ENCODE measurements around the gene ZNF789. TPM values are rescaled to one million over a fixed set of nuclear protein-coding genes. Genes with fewer than 3 reads are reported as not detected.
A peak's percentile ranks its signal among the peaks of the same experiment; 100 is the strongest.
"Not testable (repeated sequence)": the region's sequence is repeated elsewhere in the genome, so short reads cannot be mapped to it uniquely, and the experiment has no call there.

ZNF789 gene
- total RNA-seq, 1 donor, result 11.7 TPM

DNA sequence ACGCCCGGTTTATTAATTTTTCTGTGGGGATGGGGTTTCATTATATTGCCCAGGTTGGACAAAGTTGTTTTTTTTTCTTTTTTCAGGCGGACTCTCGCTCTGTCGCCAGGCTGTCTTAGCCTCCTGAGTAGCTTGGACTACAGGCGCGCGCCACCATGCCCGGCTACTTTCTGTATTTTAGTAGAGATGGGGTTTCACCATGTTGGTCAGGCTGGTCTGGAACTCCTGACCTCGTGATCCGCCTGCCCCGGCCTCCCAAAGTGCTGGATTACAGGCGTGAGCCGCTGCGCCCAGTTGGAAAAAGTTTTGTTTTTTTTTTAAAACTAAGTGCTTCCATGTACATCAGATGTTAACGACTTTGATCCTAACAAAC, 27.9 kb downstream of the ZNF789 start:
- no peak for DNase-seq (ENCODE audit: low read depth)
- H3K4me3 ChIP-seq (ENCODE audit: low read depth, low read length), result peak overlapping the region; percentile 90
- TF ChIP-seq, protein P1, sequence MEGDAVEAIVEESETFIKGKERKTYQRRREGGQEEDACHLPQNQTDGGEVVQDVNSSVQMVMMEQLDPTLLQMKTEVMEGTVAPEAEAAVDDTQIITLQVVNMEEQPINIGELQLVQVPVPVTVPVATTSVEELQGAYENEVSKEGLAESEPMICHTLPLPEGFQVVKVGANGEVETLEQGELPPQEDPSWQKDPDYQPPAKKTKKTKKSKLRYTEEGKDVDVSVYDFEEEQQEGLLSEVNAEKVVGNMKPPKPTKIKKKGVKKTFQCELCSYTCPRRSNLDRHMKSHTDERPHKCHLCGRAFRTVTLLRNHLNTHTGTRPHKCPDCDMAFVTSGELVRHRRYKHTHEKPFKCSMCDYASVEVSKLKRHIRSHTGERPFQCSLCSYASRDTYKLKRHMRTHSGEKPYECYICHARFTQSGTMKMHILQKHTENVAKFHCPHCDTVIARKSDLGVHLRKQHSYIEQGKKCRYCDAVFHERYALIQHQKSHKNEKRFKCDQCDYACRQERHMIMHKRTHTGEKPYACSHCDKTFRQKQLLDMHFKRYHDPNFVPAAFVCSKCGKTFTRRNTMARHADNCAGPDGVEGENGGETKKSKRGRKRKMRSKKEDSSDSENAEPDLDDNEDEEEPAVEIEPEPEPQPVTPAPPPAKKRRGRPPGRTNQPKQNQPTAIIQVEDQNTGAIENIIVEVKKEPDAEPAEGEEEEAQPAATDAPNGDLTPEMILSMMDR (IDR thresholded peaks at IDR 0.05; ENCODE audit: insufficient read depth, low read depth, low read length), result no peak

- H3K4me3 ChIP-seq (ENCODE audit: low read depth, low read length); DNase-seq (ENCODE audit: low read depth): not testable (repeated sequence)
Observed at GRCh38 chr7:99501236-99501635, 28.5 kb downstream of the ZNF789 start.

DNA sequence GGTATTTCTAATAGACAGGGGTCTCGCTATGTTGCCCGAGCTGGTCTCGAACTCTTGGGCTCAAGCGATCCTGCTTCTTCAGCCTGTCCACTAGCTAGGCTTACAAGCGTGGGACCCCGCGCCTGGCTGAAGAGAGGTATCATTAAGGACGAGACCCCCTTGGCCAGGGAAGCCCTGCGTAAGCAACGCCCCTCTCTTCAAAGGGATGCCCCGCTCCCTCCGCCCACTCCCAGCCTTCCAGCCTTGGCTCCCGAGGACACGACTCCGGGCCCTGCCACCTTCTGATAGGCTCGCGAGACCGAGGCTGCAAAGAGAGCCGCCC, 31.6 kb downstream of the ZNF789 start:
- no peak for DNase-seq (ENCODE audit: low read depth)
- TF ChIP-seq, protein P1 (IDR thresholded peaks at IDR 0.05; ENCODE audit: insufficient read depth, low read depth, low read length), result no peak
- peak overlapping the region; percentile 89 for H3K4me3 ChIP-seq (ENCODE audit: low read depth, low read length)

GRCh38 chr7:99504603-99505323, 32.1 kb downstream of the ZNF789 start, which contains the start of gene ZKSCAN5:
Gene ZKSCAN5, plus strand, starts transcription at chr7:99504662. Its CDS starts 1,383 bp downstream, at chr7:99506045.
- peak; percentile 98 for DNase-seq (ENCODE audit: low read depth)
- H3K4me3 ChIP-seq (ENCODE audit: low read depth, low read length), result peak within 1 kb of the TSS; percentile 89
- TF ChIP-seq, protein P1 (IDR thresholded peaks at IDR 0.05; ENCODE audit: insufficient read depth, low read depth, low read length), result no peak

DNA sequence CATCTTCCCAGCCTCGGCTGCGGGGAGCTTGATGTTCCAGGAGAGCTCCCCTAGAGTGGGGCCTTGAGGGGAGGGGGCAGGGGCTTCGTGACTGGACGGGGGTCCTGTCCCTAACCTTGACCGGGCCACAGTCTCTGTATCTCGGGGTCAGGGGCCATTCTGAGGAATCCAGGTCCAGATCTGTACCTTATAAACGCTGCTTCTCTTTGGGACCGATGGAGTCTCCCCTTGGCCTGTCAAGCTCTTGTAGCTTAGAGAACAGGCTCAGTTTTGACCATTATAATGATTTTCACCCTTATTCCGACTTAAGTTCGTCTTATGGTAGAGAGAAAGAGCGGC, 32.6 kb downstream of the ZNF789 start:
- TF ChIP-seq, protein P1 (IDR thresholded peaks at IDR 0.05; ENCODE audit: insufficient read depth, low read depth, low read length), result no peak
- DNase-seq (ENCODE audit: low read depth), result peak; percentile 22

DNA sequence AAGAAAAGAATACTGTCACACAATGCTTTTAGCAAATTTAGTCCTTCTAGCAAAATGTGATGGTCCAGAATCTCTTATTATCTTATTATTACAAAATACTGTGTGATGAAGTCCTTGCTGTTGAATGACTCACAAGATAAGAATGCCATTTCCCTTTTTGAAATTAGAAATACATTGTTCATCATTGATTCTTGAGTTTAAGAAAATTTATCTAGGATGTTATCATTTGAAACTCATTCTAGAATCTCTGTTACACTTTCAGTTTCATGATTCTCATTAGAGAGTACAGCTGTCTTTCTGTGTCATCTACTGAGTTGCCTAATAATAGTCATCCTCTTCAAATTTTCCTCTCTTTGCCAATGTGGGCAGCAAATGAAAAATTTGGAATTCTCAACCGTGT, 41.4 kb downstream of the ZNF789 start:
- TF ChIP-seq, protein P1 (IDR thresholded peaks at IDR 0.05; ENCODE audit: insufficient read depth, low read depth, low read length), result no peak
- no peak for DNase-seq (ENCODE audit: low read depth)
- H3K4me3 ChIP-seq (ENCODE audit: low read depth, low read length), result no peak overlapping the region

More for the DNA sequence above, 32.6 kb downstream of the ZNF789 start:
- peak overlapping the region; percentile 89 for H3K4me3 ChIP-seq (ENCODE audit: low read depth, low read length)

DNA sequence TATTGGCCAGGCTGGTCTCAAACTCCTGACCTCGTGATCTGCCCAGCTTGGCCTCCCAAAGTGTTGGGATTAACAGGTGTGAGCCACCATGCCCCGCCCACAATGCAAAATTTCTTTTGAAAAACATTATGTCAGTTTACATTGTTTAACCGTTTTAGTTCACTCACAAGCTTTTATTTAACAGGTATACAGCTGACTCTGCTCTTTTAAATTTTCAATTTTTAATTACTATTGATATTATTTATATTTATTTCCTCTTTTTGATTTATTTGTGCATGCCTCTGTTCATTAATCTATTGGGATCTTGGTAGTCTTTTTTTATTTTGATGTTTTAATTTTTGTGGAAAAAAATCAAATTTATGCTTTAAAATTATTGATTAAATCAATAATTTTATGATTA, 48.7 kb downstream of the ZNF789 start:
- TF ChIP-seq, protein P1 (IDR thresholded peaks at IDR 0.05; ENCODE audit: insufficient read depth, low read depth, low read length), result no peak
- no peak for DNase-seq (ENCODE audit: low read depth)
- no peak overlapping the region for H3K4me3 ChIP-seq (ENCODE audit: low read depth, low read length)

Measured in fibroblast of villous mesenchyme (primary cell).